ENCODE data around the gene OR2T35. TPM values are rescaled to one million over a fixed set of nuclear protein-coding genes. Genes with fewer than 3 reads are reported as not detected.

The OR2T35 gene
- total RNA-seq, 2 donors from 2014 or later = not detected

DNA sequence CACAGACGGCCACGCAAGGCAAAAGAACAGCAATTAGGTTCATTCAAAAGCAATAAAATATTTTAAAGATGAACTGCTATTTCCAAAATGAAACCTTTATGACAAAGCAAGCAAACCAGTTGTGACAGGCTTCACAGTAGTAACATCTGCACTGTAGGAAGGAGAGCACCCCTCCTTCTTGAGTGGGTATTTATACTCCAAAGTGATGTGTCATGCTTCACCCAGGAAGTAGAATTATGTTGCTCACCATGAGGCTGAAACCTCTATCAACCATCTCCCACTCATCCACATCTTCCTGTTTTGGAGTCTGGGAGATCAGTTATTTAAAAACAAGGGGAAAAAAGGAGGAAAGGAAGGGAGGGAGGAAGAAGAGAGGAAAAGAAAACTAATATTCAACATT, 48.5 kb downstream of the OR2T35 start:
- no peaks in the 10 kb centered on the region for H3K36me3 ChIP-seq (replicated peaks in 1 of 2; ENCODE audit: insufficient read depth in 1 of 2, low read depth in 2 of 2)
- H3K4me3 ChIP-seq = no peak overlapping the region
- no peak for TF ChIP-seq POLR2A (IDR thresholded peaks at IDR 0.05)
- TF ChIP-seq, protein P1, sequence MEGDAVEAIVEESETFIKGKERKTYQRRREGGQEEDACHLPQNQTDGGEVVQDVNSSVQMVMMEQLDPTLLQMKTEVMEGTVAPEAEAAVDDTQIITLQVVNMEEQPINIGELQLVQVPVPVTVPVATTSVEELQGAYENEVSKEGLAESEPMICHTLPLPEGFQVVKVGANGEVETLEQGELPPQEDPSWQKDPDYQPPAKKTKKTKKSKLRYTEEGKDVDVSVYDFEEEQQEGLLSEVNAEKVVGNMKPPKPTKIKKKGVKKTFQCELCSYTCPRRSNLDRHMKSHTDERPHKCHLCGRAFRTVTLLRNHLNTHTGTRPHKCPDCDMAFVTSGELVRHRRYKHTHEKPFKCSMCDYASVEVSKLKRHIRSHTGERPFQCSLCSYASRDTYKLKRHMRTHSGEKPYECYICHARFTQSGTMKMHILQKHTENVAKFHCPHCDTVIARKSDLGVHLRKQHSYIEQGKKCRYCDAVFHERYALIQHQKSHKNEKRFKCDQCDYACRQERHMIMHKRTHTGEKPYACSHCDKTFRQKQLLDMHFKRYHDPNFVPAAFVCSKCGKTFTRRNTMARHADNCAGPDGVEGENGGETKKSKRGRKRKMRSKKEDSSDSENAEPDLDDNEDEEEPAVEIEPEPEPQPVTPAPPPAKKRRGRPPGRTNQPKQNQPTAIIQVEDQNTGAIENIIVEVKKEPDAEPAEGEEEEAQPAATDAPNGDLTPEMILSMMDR (IDR thresholded peaks at IDR 0.05) = no peak
- no peaks in the 10 kb centered on the region for H3K27me3 ChIP-seq
- ATAC-seq = no peak
- H3K27ac ChIP-seq = no peak overlapping the region
- no peaks in the 10 kb centered on the region for H3K9me3 ChIP-seq
- intact Hi-C loops (cut with DNase I) = no loop called here
- no peaks in the 10 kb centered on the region for H3K4me1 ChIP-seq
- DNase-seq = no peak
- WGBS, 2 donors = 24 to 47% methylated on average over 2 of the region's 2 CpGs

DNA sequence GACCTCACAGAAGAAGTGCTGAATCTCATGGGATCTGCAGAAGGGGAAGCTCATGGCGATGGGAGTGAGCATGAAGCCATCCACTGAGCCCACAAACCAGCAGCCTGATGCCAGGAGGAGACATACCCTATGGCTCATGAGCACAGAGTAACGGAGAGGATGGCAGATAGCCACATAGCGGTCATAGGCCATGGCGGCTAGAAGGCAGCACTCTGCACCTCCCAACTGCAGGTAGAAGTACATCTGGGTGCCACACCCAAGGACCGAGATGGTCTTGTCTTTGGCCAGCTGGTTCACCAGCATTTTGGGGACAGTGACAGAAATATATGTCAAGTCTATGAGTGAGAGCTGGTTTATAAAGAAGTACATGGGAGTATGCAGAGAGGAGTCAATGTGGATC, 51.9 kb downstream of the OR2T35 start:
- ATAC-seq (no peak), DNase-seq (no peak)
- TF ChIP-seq, protein P1 (IDR thresholded peaks at IDR 0.05) = no peak
- no peak for TF ChIP-seq POLR2A (IDR thresholded peaks at IDR 0.05)
- H3K36me3 ChIP-seq (replicated peaks in 1 of 2; ENCODE audit: insufficient read depth in 1 of 2, low read depth in 2 of 2) = no peaks in the 10 kb centered on the region
- intact Hi-C loops (cut with DNase I) = no loop called here
- no peaks in the 10 kb centered on the region for H3K27me3 ChIP-seq
- H3K4me3 ChIP-seq = no peak overlapping the region
- no peak overlapping the region for H3K27ac ChIP-seq
- H3K4me1 ChIP-seq = no peaks in the 10 kb centered on the region
- 58 to 83% methylated on average over 2 to 5 of the region's 5 CpGs for WGBS, 2 donors
- H3K9me3 ChIP-seq = no peaks in the 10 kb centered on the region

DNA sequence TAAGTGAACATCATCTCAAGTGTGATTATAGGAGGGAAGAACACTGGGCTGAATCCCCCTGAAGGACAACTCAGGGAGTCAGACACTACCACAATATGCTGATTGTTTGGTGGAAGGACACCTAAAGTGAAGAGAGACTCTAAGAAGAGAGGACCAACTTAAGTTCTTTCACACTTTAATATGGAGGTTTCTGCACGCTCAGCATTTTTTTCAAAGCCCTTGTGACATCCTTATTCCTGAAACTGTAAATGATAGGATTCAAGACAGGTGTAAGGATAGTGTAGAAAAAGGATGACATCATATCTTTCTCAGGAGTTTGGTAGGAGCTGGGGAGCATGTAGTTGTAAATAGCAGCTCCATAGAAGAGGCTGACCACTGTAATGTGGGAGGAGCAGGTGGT, 52.4 kb downstream of the OR2T35 start:
- intact Hi-C loops (cut with DNase I) = no loop called here
- Histone ChIP-seq H3K27ac (no peak overlapping the region), H3K36me3 (replicated peaks in 1 of 2; ENCODE audit: insufficient read depth in 1 of 2, low read depth in 2 of 2) (no peaks in the 10 kb centered on the region), H3K27me3 (no peaks in the 10 kb centered on the region), H3K4me3 (no peak overlapping the region), H3K4me1 (no peaks in the 10 kb centered on the region), H3K9me3 (no peaks in the 10 kb centered on the region)
- DNase-seq (no peak), ATAC-seq (no peak)
- TF ChIP-seq, protein P1 (IDR thresholded peaks at IDR 0.05) = no peak
- no peak for TF ChIP-seq POLR2A (IDR thresholded peaks at IDR 0.05)
- WGBS, 2 donors = 44 to 54% methylated on average over 1 of the region's 1 CpG

DNA sequence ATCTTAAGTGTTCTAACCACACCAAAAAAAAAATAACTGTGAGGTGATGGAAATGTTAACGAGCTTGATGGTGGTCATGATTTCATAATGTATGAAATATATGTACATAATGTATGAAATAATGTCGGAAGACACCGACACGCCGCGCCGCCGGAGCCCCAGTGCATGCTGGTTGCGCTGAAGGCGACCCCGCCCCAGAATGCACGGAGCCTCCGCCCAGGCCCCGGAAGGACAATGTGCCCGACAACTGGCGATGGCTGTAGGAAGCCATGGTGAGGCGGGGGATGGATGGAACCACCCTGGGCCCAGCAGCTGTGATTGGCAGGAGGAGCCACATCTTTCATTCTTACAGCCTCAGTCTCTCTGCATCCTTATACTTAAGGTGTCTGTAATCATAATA, 55.0 kb downstream of the OR2T35 start:
- no peaks in the 10 kb centered on the region for H3K4me1 ChIP-seq
- no peak for ATAC-seq
- WGBS, 2 donors = 87 to 92% methylated on average over 17 of the region's 17 CpGs
- no peak for DNase-seq
- no peaks in the 10 kb centered on the region for H3K9me3 ChIP-seq
- H3K27me3 ChIP-seq = no peaks in the 10 kb centered on the region
- no peaks in the 10 kb centered on the region for H3K36me3 ChIP-seq (replicated peaks in 1 of 2; ENCODE audit: insufficient read depth in 1 of 2, low read depth in 2 of 2)
- H3K4me3 ChIP-seq = no peak overlapping the region
- H3K27ac ChIP-seq = no peak overlapping the region
- TF ChIP-seq, protein P1 (IDR thresholded peaks at IDR 0.05) = no peak
- TF ChIP-seq POLR2A (IDR thresholded peaks at IDR 0.05) = no peak
- intact Hi-C loops (cut with DNase I) = no loop called here

DNA sequence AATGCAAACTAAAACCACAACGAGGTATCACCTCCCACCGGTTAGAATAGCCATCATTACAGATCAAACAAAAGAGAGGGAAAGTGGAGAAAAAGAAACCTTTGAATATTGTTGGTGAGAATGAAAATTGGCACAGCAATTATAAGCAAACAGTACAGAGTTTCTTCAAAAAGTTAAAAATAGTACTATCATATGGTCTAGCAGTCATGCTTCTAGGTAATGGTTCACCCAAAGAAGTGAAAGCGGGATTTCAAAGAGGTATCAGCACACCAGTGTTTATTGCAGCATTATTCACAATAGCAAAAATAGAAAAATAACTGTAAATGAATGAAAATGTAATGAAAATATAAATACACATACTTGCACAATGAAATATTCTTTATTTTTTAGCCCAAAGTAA, 55.7 kb downstream of the OR2T35 start:
- intact Hi-C loops (cut with DNase I) = no loop called here
- no peak for TF ChIP-seq POLR2A (IDR thresholded peaks at IDR 0.05)
- TF ChIP-seq, protein P1 (IDR thresholded peaks at IDR 0.05) = no peak

More for the DNA sequence above, 55.7 kb downstream of the OR2T35 start:
- no peaks in the 10 kb centered on the region for H3K36me3 ChIP-seq (replicated peaks in 1 of 2; ENCODE audit: insufficient read depth in 1 of 2, low read depth in 2 of 2)
- no peak for ATAC-seq
- no peaks in the 10 kb centered on the region for H3K9me3 ChIP-seq
- H3K4me1 ChIP-seq = no peaks in the 10 kb centered on the region
- no peak for DNase-seq
- WGBS, 2 donors = 63 to 75% methylated on average over 3 of the region's 3 CpGs
- H3K4me3 ChIP-seq = no peak overlapping the region
- H3K27ac ChIP-seq = no peak overlapping the region
- H3K27me3 ChIP-seq = no peaks in the 10 kb centered on the region

All from body of pancreas (tissue), 4 donors.